HG03439 (cell line): ENCODE data around the gene RBM28.

Experiments
- ATAC-seq: cut with Tn5 transposase; IDR thresholded peaks from one replicate; pipeline ENCODE4 v1.9.1; 2021; ENCODE audit warnings: mild to moderate bottlenecking, moderate library complexity; ENCODE audit not compliant: unreplicated experiment

Gene RBM28

GRCh38 chr7:128376077-128376476, 32.4 kb upstream of the RBM28 start:
- ATAC-seq, result no peak

GRCh38 chr7:128374041-128374440, 30.3 kb upstream of the RBM28 start:
- no peak for ATAC-seq

GRCh38 chr7:128373606-128374005, 29.9 kb upstream of the RBM28 start:
- no peak for ATAC-seq

GRCh38 chr7:128370491-128370890, 26.8 kb upstream of the RBM28 start:
- no peak for ATAC-seq

GRCh38 chr7:128366986-128367385, 23.3 kb upstream of the RBM28 start:
- no peak for ATAC-seq

GRCh38 chr7:128366300-128366699, 22.6 kb upstream of the RBM28 start:
- no peak for ATAC-seq

GRCh38 chr7:128365432-128365831, 21.7 kb upstream of the RBM28 start:
- ATAC-seq, result no peak

- ATAC-seq, result no peak
These were observed 20.6 kb upstream of the RBM28 start for GRCh38 chr7:128364166-128364870.

GRCh38 chr7:128363261-128363721, 19.6 kb upstream of the RBM28 start:
- ATAC-seq, result no peak

- no peak for ATAC-seq
These were observed 19.0 kb upstream of the RBM28 start for GRCh38 chr7:128362670-128363069.

- no peak for ATAC-seq
These were observed 18.0 kb upstream of the RBM28 start, which contains the start of gene PRRT4 for GRCh38 chr7:128361411-128362379. PRRT4 (minus strand) TSS chr7:128361690.

GRCh38 chr7:128360359-128360678, 16.6 kb upstream of the RBM28 start:
- ATAC-seq, result no peak

GRCh38 chr7:128359939-128360338, 16.2 kb upstream of the RBM28 start:
- no peak for ATAC-seq

GRCh38 chr7:128359336-128359735, 15.6 kb upstream of the RBM28 start:
- ATAC-seq, result no peak

- ATAC-seq, result no peak
These were observed 14.5 kb upstream of the RBM28 start for GRCh38 chr7:128358233-128358632.

- ATAC-seq, result no peak
These were observed 13.5 kb upstream of the RBM28 start for GRCh38 chr7:128357217-128357613.

- ATAC-seq, result no peak
These were observed 13.0 kb upstream of the RBM28 start for GRCh38 chr7:128356546-128357216.

- no peak for ATAC-seq
These were observed 9.9 kb upstream of the RBM28 start for GRCh38 chr7:128353610-128354009.

GRCh38 chr7:128353189-128353588, 9.5 kb upstream of the RBM28 start:
- no peak for ATAC-seq

GRCh38 chr7:128352636-128353035, 8.9 kb upstream of the RBM28 start:
- no peak for ATAC-seq

- no peak for ATAC-seq
These were observed 8.4 kb upstream of the RBM28 start for GRCh38 chr7:128352153-128352537.
